Body of pancreas (tissue), 4 donors: ENCODE data around the gene C5orf52.
"Not testable (repeated sequence)": the region's sequence is repeated elsewhere in the genome, so short reads cannot be mapped to it uniquely, and the experiment has no call there.

Experiments used
- CTCF ChIP-seq, 7 experiments: fragments of 450-650 bp in 4 of 7; fragments of 200-600 bp in 3 of 7; sonication (generic) in 3 of 7; IDR thresholded peaks; one replicate each; pipeline ENCODE4 v1.5.1; 2016 to 2019; ENCODE audit warnings: antibody characterized with exemption in 7 of 7
- POLR2A ChIP-seq, 3 donors: fragments of 450-650 bp; IDR thresholded peaks; one replicate each; pipeline ENCODE4 v1.6.1; 2016; ENCODE audit warnings: antibody characterized with exemption in 3 of 3, mild to moderate bottlenecking in 2 of 3

GRCh38 chr5:157726607-157727006 is 55.3 kb downstream of the C5orf52 start:
- not testable (repeated sequence) for TF ChIP-seq CTCF, POLR2A (IDR thresholded peaks at IDR 0.05)
